ENCODE measurements around the gene SEPTIN6. TPM values are rescaled to one million over a fixed set of nuclear protein-coding genes. Genes with fewer than 3 reads are reported as not detected.

Gene SEPTIN6
- polyA plus RNA-seq, 1 of the 3 experiments (the other 2 are of a cell fraction): 33.1 TPM

DNA sequence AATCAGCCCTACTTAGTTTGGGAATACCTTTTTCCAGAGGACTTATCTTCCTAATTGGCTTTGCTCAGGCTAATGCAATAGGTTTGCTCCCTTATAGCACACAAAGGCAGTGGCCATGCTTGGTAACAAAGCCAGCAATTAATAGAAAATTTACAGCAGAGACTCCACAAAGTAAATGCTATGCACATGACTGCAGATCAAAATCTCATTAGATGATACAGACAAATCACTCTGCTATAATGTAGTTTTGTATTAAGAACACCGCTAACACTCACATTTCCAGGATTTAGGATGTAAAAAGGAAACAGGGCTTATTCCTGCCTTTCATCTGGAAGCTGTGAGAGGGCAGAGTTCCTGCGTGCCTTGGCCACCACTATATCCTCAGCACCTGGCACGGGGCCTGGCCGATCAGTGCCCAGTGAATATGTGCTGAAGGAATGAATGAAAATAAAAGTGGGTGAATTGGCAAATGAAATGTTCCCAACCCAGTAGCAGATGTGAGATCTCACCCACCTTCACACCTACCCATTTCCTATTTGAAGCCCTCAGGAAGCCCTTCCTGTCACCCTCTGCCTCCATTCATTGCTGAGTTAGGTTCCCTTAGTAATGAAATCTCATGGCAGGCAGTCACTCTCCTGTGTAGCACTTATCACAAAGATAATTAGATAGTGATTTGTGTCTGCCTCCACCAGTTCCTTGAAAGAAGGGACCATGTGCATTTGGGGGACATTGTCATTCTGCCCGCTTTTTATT is 5.1 kb downstream of the SEPTIN6 start (continued):
- peak; percentile 67 for TF ChIP-seq CHD2 (IDR thresholded peaks at IDR 0.05; ENCODE audit: low read length, partially characterized antibody)
- no peak for TF ChIP-seq NFIC (IDR thresholded peaks at IDR 0.05; ENCODE audit: borderline replicate concordance)
- TF ChIP-seq EP300 (IDR thresholded peaks at IDR 0.05; ENCODE audit: borderline replicate concordance in 1 of 2, low read depth in 1 of 2, low read length in 1 of 2): peak in 1 of 2 experiments; percentile 84; a peak in 2 of 4 replicates
- TF ChIP-seq, protein P1, sequence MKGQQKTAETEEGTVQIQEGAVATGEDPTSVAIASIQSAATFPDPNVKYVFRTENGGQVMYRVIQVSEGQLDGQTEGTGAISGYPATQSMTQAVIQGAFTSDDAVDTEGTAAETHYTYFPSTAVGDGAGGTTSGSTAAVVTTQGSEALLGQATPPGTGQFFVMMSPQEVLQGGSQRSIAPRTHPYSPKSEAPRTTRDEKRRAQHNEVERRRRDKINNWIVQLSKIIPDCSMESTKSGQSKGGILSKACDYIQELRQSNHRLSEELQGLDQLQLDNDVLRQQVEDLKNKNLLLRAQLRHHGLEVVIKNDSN (IDR thresholded peaks at IDR 0.05; ENCODE audit: borderline replicate concordance, low read depth): no peak
- TF ChIP-seq, protein P2, sequence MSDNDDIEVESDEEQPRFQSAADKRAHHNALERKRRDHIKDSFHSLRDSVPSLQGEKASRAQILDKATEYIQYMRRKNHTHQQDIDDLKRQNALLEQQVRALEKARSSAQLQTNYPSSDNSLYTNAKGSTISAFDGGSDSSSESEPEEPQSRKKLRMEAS (IDR thresholded peaks at IDR 0.05; ENCODE audit: low read depth): no peak
- no peak for TF ChIP-seq MEF2A (IDR thresholded peaks at IDR 0.05; ENCODE audit: borderline replicate concordance, low read depth)
- no peak for TF ChIP-seq ELF1 (IDR thresholded peaks at IDR 0.05)
- no peak for TF ChIP-seq POLR2AphosphoS5 (IDR thresholded peaks at IDR 0.05; ENCODE audit: low read depth, low read length)
- TF ChIP-seq RXRA (IDR thresholded peaks at IDR 0.05; ENCODE audit: borderline replicate concordance, low read depth): no peak

DNA sequence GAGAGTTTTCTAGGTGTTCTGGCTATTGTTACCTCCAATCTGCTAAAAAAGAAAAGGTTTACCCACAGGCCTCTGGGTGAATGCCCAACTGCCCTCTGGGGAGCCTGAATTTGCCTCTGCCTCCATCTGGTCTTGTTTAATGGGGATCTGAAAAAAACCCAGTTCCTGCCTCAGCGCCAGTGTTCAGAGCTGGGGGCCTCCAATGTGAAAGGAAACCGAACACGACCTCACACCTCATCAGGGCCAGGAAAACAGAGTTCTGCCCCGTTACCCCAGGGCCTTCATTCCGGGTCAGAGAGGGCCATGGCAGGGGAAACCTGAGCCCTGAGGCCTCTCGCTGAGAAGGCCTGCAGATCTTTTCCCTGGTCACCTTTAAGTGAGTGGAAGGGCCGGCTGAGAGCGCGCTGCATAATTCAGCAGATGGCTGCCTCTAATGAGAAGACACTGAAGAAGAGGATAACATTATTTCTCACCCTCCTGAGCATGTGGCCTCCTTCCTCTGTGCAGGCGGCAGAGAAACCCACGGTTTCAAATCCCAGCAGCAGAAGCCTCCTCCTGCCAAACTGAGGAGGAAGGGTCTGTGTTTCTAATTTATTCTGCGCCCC is 6.8 kb downstream of the SEPTIN6 start:
- TF ChIP-seq CHD2 (IDR thresholded peaks at IDR 0.05; ENCODE audit: low read length, partially characterized antibody) (peak; percentile 1), RCOR1 (IDR thresholded peaks at IDR 0.05; ENCODE audit: low read length) (no peak), GABPA (IDR thresholded peaks at IDR 0.05; ENCODE audit: low read depth) (no peak), NFIC (IDR thresholded peaks at IDR 0.05; ENCODE audit: borderline replicate concordance) (no peak), TEAD4 (IDR thresholded peaks at IDR 0.05; ENCODE audit: borderline replicate concordance, insufficient read depth) (no peak), TCF12 (IDR thresholded peaks at IDR 0.05) (peak; percentile 18; the same call in 1 of the 2 replicates), MEF2A (IDR thresholded peaks at IDR 0.05; ENCODE audit: borderline replicate concordance, low read depth) (no peak), FOSL2 (IDR thresholded peaks at IDR 0.05; ENCODE audit: borderline replicate concordance, low read depth) (no peak), TAF1 (IDR thresholded peaks at IDR 0.05; ENCODE audit: borderline replicate concordance, low read depth, low read length) (no peak), FOXM1 (IDR thresholded peaks at IDR 0.05; ENCODE audit: low read depth) (no peak), SMC3 (IDR thresholded peaks at IDR 0.05; ENCODE audit: low read depth, low read length) (no peak), EP300 (IDR thresholded peaks at IDR 0.05; ENCODE audit: borderline replicate concordance in 1 of 2, low read depth in 1 of 2, low read length in 1 of 2) (peak in 1 of 2 experiments; percentile 65; a peak in 2 of 4 replicates), GATA2 (CRISPR knock-in tag; IDR thresholded peaks at IDR 0.05) (0 out of 2 replicates have a peak, but pooled peaks have one; percentile 10)
- ChIA-PET POLR2A (interaction anchor here (0.7 to 2.8 kb wide), 2 partner anchors 11 to 14 kb away, joined by 3 to 9 read pairs; no protein-coding TSS in a partner anchor), CTCF (interaction anchor here (0.6 to 2.3 kb wide), 5 partner anchors 10 to 108 kb away, joined by 3 to 9 read pairs (median 3); no protein-coding TSS in a partner anchor)
- H3K27ac ChIP-seq (ENCODE audit: low read depth in 2 of 2, low read length in 1 of 2): peak overlapping the region; percentile 55 to 80
- no peaks in the 10 kb centered on the region for H3K9me2 ChIP-seq
- peaks cover 5% of the 10 kb centered on the region; the same call in 1 of the 2 replicates for H3K27me3 ChIP-seq (ENCODE audit: insufficient read depth)
- H3K36me3 ChIP-seq (replicated peaks in 1 of 2; ENCODE audit: control insufficient read depth in 1 of 2, insufficient read depth in 2 of 2, low read length in 1 of 2): no peaks in the 10 kb centered on the region
- peak overlapping the region; percentile 59; the same call in 1 of the 2 replicates for H2AFZ ChIP-seq (ENCODE audit: low read depth)
- 38% methylated on average over 10 of the region's 12 CpGs for WGBS (ENCODE audit: low lambda C conversion rate)
- no peak overlapping the region; the same call in 1 of the 2 replicates for H3K9ac ChIP-seq
- H4K20me1 ChIP-seq (ENCODE audit: insufficient read depth): no peaks in the 10 kb centered on the region
- peak overlapping the region; percentile 2; the same call in 1 of the 2 replicates for H3K4me2 ChIP-seq
- DNase-seq: peak; percentile 47
- no peaks in the 10 kb centered on the region for H3F3A ChIP-seq (replicated peaks; ENCODE audit: insufficient read depth)
- no peaks in the 10 kb centered on the region for H3K9me3 ChIP-seq
- no peak overlapping the region for H3K4me3 ChIP-seq (ENCODE audit: low read depth in 2 of 2, low read length in 1 of 2)
- peaks cover 48% of the 10 kb centered on the region for H3K79me2 ChIP-seq (ENCODE audit: insufficient read depth)
- H3K4me1 ChIP-seq (ENCODE audit: control insufficient read depth in 1 of 2, insufficient read depth in 2 of 2, low read depth in 1 of 2, low read length in 1 of 2): peaks cover 5 to 30% of the 10 kb centered on the region in 2 experiments; a peak in 3 of 4 replicates

Measured in SK-N-SH (cell line).